Esophagus (tissue), 2 donors: ENCODE measurements around the gene UFC1. TPM values are rescaled to one million over a fixed set of nuclear protein-coding genes. Genes with fewer than 3 reads are reported as not detected.

ENCODE experiments used
- H3K27ac ChIP-seq, 2 donors: one replicate each; pipeline ENCODE4 v1.5.1; 2013; ENCODE audit warnings: low read depth in 2 of 2, mild to moderate bottlenecking in 2 of 2, inconsistent platforms in 1 of 2, low read length in 1 of 2, moderate library complexity in 1 of 2
- H3K27me3 ChIP-seq, 2 donors: one replicate each; pipeline ENCODE4 v1.6.1; 2013; ENCODE audit warnings: low read length in 2 of 2, control low read depth in 1 of 2, mild to moderate bottlenecking in 1 of 2; ENCODE audit not compliant: insufficient read depth in 2 of 2, control insufficient read depth in 1 of 2
- H3K36me3 ChIP-seq, 2 donors: one replicate each; pipeline ENCODE4 v1.6.1; 2013; ENCODE audit warnings: low read length in 1 of 2; ENCODE audit not compliant: control insufficient read depth in 2 of 2, insufficient read depth in 2 of 2
- H3K4me1 ChIP-seq, 2 donors: one replicate each; pipeline ENCODE4 v1.6.1; 2013; ENCODE audit warnings: low read length in 1 of 2; ENCODE audit not compliant: control insufficient read depth in 2 of 2, insufficient read depth in 2 of 2
- H3K4me3 ChIP-seq, 2 donors: one replicate each; pipeline ENCODE4 v1.5.1; 2013; ENCODE audit warnings: low read length in 2 of 2, mild to moderate bottlenecking in 2 of 2, low read depth in 1 of 2, moderate library complexity in 1 of 2
- H3K9me3 ChIP-seq, 2 donors: one replicate each; pipeline ENCODE4 v1.6.1; 2013; ENCODE audit warnings: mild to moderate bottlenecking in 2 of 2, low read depth in 1 of 2, low read length in 1 of 2, moderate library complexity in 1 of 2; ENCODE audit not compliant: control insufficient read depth in 2 of 2, insufficient read depth in 1 of 2
- WGBS, 2 donors: extraction: QIAGEN DNeasy Blood & Tissue Kit; methylation state at CpG; one replicate each; pipeline ENCODE4 v1.1.7; 2013; 5-methylcytosine and 5-hydroxymethylcytosine counted together
- polyA plus RNA-seq, 2 donors: library from polyadenylated mRNA; stranded (reverse); fragments of 200-250 nt; gene quantifications; one replicate each; pipeline ENCODE4 v1.2.3, GENCODE V29; 2013
- donor health status: healthy with polysubstance abuse.
- donor health status: Bipolar disorder and iron deficiency.

Gene UFC1
- polyA plus RNA-seq, 2 donors: 94.3 to 132 TPM

GRCh38 chr1:161201836-161202712, 48.3 kb downstream of the UFC1 start, which contains the start of gene NDUFS2:
NDUFS2 (plus strand) TSS chr1:161202367; CDS start chr1:161202386, 19 bp downstream.
- 2% methylated on average over 53 of the region's 53 CpGs for WGBS, 2 donors
- peaks cover 3 to 11% of the 10 kb centered on the region in 2 donors for H3K36me3 ChIP-seq
- no peaks in the 10 kb centered on the region for H3K27me3 ChIP-seq
- peak within 1 kb of the TSS; percentile 92 to 100 for H3K27ac ChIP-seq
- H3K4me1 ChIP-seq: peaks cover 2 to 29% of the 10 kb centered on the region in 2 donors
- no peaks in the 10 kb centered on the region for H3K9me3 ChIP-seq
- H3K4me3 ChIP-seq: peak within 1 kb of the TSS; percentile 78 to 95

- WGBS, 2 donors: 77 to 83% methylated on average over 12 of the region's 12 CpGs
Measured at GRCh38 chr1:161206411-161207140, 52.8 kb downstream of the UFC1 start.

GRCh38 chr1:161207173-161207572, 53.4 kb downstream of the UFC1 start:
- Histone ChIP-seq H3K4me1 (peaks cover 0 to 6% of the 10 kb centered on the region in 2 donors), H3K36me3 (peaks cover 8 to 31% of the 10 kb centered on the region in 2 donors), H3K27me3 (no peaks in the 10 kb centered on the region), H3K9me3 (no peaks in the 10 kb centered on the region), H3K27ac (peak overlapping the region; percentile 42 to 52), H3K4me3 (no peak overlapping the region)
- WGBS, 2 donors: 64 to 74% methylated on average over 8 of the region's 8 CpGs

More at GRCh38 chr1:161206411-161207140, 52.8 kb downstream of the UFC1 start:
- H3K27ac ChIP-seq: peak overlapping the region; percentile 45 to 76
- H3K4me3 ChIP-seq: no peak overlapping the region
- H3K27me3 ChIP-seq: no peaks in the 10 kb centered on the region
- H3K4me1 ChIP-seq: peaks cover 0 to 6% of the 10 kb centered on the region in 2 donors
- H3K36me3 ChIP-seq: peaks cover 8 to 26% of the 10 kb centered on the region in 2 donors
- H3K9me3 ChIP-seq: no peaks in the 10 kb centered on the region

Other genes with a start within 250 kb of the UFC1 start
- gene ITLN2, start 199.2 kb upstream of the UFC1 start, polyA plus RNA-seq: under 1 TPM; 0.09 to 0.20 TPM
- 10 to 100 TPM; 56.5 to 76.4 TPM for gene F11R, start 132.8 kb upstream of the UFC1 start, polyA plus RNA-seq
- gene TSTD1, start 115.0 kb upstream of the UFC1 start, polyA plus RNA-seq: 100 to 1,000 TPM in 1 of 2 donors, 10 to 100 TPM in 1; 92.4 to 117 TPM
- gene USF1, start 108.0 kb upstream of the UFC1 start, polyA plus RNA-seq: 10 to 100 TPM; 37.6 to 50.1 TPM
- 1 to 10 TPM; 7.9 to 9.5 TPM for gene ARHGAP30, start 84.1 kb upstream of the UFC1 start, polyA plus RNA-seq
- gene NECTIN4, start 64.4 kb upstream of the UFC1 start, polyA plus RNA-seq: 10 to 100 TPM; 44.9 to 80.5 TPM
- gene KLHDC9, start 55.6 kb upstream of the UFC1 start, polyA plus RNA-seq: 1 to 10 TPM; 1.8 to 2.5 TPM
- gene PFDN2, start 35.9 kb upstream of the UFC1 start, polyA plus RNA-seq: 100 to 1,000 TPM; 116 to 186 TPM
- 10 to 100 TPM; 28.0 to 28.5 TPM for gene NIT1, start 35.9 kb upstream of the UFC1 start, polyA plus RNA-seq
- 10 to 100 TPM; 15.5 to 24.4 TPM for gene DEDD, start 21.3 kb upstream of the UFC1 start, polyA plus RNA-seq
- gene USP21, start 5.5 kb downstream of the UFC1 start, polyA plus RNA-seq: 10 to 100 TPM; 16.5 to 22.9 TPM
- 10 to 100 TPM; 11.7 to 29.6 TPM for gene PPOX, start 12.4 kb downstream of the UFC1 start, polyA plus RNA-seq
- 10 to 100 TPM; 18.3 to 18.8 TPM for gene B4GALT3, start 23.5 kb downstream of the UFC1 start, polyA plus RNA-seq
- gene ADAMTS4, start 45.1 kb downstream of the UFC1 start, polyA plus RNA-seq: 1 to 10 TPM in 1 of 2 donors, under 1 TPM in 1; 0.82 to 1.1 TPM
- gene NDUFS2, start 48.4 kb downstream of the UFC1 start, polyA plus RNA-seq: 10 to 100 TPM; 27.8 to 76.0 TPM
- 10 to 100 TPM; 10.0 to 14.0 TPM for gene FCER1G, start 61.3 kb downstream of the UFC1 start, polyA plus RNA-seq
- not detected for gene APOA2, start 69.7 kb downstream of the UFC1 start, polyA plus RNA-seq
- 10 to 100 TPM in 1 of 2 donors, 1 to 10 TPM in 1; 8.0 to 10.5 TPM for gene TOMM40L, start 72.1 kb downstream of the UFC1 start, polyA plus RNA-seq
- under 1 TPM in 1 of 2 donors, not detected in 1; 0.07 TPM for gene NR1I3, start 84.2 kb downstream of the UFC1 start, polyA plus RNA-seq
- gene PCP4L1, start 104.8 kb downstream of the UFC1 start, polyA plus RNA-seq: 10 to 100 TPM in 1 of 2 donors, 1 to 10 TPM in 1; 10.0 to 16.2 TPM
- 1 to 10 TPM; 1.4 to 1.6 TPM for gene MPZ, start 156.0 kb downstream of the UFC1 start, polyA plus RNA-seq
- 100 to 1,000 TPM in 1 of 2 donors, 10 to 100 TPM in 1; 40.6 to 148 TPM for gene SDHC, start 160.4 kb downstream of the UFC1 start, polyA plus RNA-seq
- gene CFAP126, start 213.9 kb downstream of the UFC1 start, polyA plus RNA-seq: not detected